GM18867 (cell line): ENCODE results near the gene RMRP.
"Not testable (repeated sequence)": the region's sequence is repeated elsewhere in the genome, so short reads cannot be mapped to it uniquely, and the experiment has no call there.

Experiments used
- ATAC-seq: cut with Tn5 transposase; IDR thresholded peaks from one replicate; pipeline ENCODE4 v1.9.1; 2021; ENCODE audit warnings: mild to moderate bottlenecking, moderate library complexity; ENCODE audit not compliant: unreplicated experiment

RMRP gene

GRCh38 chr9:35616681-35617459 is 40.9 kb downstream of the RMRP start:
- ATAC-seq = peak; percentile 34

- ATAC-seq = no peak
These were observed 41.7 kb downstream of the RMRP start for GRCh38 chr9:35615981-35616680.

- no peak for ATAC-seq
These were observed 45.0 kb downstream of the RMRP start for GRCh38 chr9:35612843-35613242.

GRCh38 chr9:35612066-35612465 is 45.8 kb downstream of the RMRP start:
- not testable (repeated sequence) for ATAC-seq

GRCh38 chr9:35611230-35611797 is 46.5 kb downstream of the RMRP start:
- ATAC-seq = peak; percentile 68

GRCh38 chr9:35609820-35610163 is 48.0 kb downstream of the RMRP start:
- no peak for ATAC-seq

- no peak for ATAC-seq
These were observed 48.6 kb downstream of the RMRP start for GRCh38 chr9:35609001-35609819.

- no peak for ATAC-seq
These were observed 49.6 kb downstream of the RMRP start for GRCh38 chr9:35608221-35608620.
